ENCODE data around the gene DDX6. TPM values are rescaled to one million over a fixed set of nuclear protein-coding genes. Genes with fewer than 3 reads are reported as not detected.
A peak's percentile ranks its signal among the peaks of the same experiment; 100 is the strongest.
"Not testable (repeated sequence)": the region's sequence is repeated elsewhere in the genome, so short reads cannot be mapped to it uniquely, and the experiment has no call there.

The DDX6 gene, protein sequence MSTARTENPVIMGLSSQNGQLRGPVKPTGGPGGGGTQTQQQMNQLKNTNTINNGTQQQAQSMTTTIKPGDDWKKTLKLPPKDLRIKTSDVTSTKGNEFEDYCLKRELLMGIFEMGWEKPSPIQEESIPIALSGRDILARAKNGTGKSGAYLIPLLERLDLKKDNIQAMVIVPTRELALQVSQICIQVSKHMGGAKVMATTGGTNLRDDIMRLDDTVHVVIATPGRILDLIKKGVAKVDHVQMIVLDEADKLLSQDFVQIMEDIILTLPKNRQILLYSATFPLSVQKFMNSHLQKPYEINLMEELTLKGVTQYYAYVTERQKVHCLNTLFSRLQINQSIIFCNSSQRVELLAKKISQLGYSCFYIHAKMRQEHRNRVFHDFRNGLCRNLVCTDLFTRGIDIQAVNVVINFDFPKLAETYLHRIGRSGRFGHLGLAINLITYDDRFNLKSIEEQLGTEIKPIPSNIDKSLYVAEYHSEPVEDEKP
- polyA plus RNA-seq (ENCODE audit: insufficient read length) = 157 TPM
- long read RNA-seq, donor 1, full-length matches to known transcripts = 12 of 43 reads
- long read RNA-seq, donor 1, partial matches to known transcripts = 24 of 43 reads
- long read RNA-seq, donor 1, other reads (novel, unspliced or antisense) = 7 of 43 reads
- long read RNA-seq, donor 2, full-length matches to known transcripts = 20 of 48 reads
- long read RNA-seq, donor 2, partial matches to known transcripts = 28 of 48 reads
- long read RNA-seq, donor 2, other reads (novel, unspliced or antisense) = 0 of 48 reads
- long read RNA-seq, donor 3, full-length matches to known transcripts = 8 of 27 reads
- long read RNA-seq, donor 3, partial matches to known transcripts = 19 of 27 reads
- long read RNA-seq, donor 3, other reads (novel, unspliced or antisense) = 0 of 27 reads
- long read RNA-seq, donor 4 = 0 reads
- long read RNA-seq, donor 5, full-length matches to known transcripts = 12 of 20 reads
- long read RNA-seq, donor 5, partial matches to known transcripts = 8 of 20 reads
- long read RNA-seq, donor 5, other reads (novel, unspliced or antisense) = 0 of 20 reads
- long read RNA-seq, donor 6, full-length matches to known transcripts = 9 of 23 reads
- long read RNA-seq, donor 6, partial matches to known transcripts = 14 of 23 reads
- long read RNA-seq, donor 6, other reads (novel, unspliced or antisense) = 0 of 23 reads
- long read RNA-seq, donor 7, full-length matches to known transcripts = 14 of 31 reads
- long read RNA-seq, donor 7, partial matches to known transcripts = 11 of 31 reads
- long read RNA-seq, donor 7, other reads (novel, unspliced or antisense) = 6 of 31 reads
- long read RNA-seq, donor 8, full-length matches to known transcripts = 16 of 31 reads
- long read RNA-seq, donor 8, partial matches to known transcripts = 8 of 31 reads
- long read RNA-seq, donor 8, other reads (novel, unspliced or antisense) = 7 of 31 reads

DNA sequence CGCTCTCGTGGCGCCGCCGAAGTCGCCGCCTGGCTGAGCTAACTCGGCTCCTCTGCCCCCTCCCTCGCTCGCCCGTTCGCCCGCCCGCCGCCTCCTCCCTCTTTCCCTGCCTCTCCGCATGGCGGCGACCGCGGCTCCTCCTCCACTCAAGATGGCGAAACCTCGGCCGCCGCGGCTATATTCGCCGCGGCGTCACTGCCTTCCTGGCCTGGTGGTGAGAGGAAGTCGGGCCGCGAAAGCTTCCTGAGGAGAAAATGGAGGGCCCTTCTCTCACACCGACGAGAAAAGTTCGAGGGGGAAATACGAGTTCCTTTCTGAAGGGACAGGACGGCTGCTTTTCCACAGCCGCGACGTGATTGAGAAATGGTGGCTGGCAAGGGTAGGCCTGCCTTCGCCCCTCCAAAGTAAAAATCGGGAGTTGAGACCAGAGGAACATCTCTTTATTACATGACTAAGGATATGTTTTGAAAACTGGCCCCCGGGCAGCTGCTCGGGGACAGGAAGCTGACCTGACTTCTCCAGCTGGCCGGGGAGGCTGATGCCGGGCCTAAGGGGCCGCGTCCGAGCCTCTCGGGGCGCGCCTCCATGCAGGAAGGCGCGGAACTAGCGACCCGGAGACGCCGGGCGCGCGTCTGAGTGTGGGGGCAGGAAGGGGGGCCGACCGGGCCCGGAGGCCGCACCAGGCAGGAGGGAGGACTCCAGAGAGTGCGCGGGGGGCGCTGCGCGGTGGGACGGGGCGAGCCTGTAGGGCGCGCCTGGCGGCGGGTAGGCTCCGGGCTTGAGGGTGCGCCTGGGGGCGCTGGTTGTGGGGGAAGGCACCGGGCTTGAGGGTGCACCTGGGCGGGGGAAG, at the start of gene DDX6:
Gene DDX6, minus strand, starts transcription at position 54 of the 850 bp plus-strand sequence. CDS start 4,913 bp downstream, outside the sequence.
- DNase-seq = peak; percentile 86

- no peak for DNase-seq
Observed at GRCh38 chr11:118838905-118839553, 48.1 kb upstream of the DDX6 start.

DNA sequence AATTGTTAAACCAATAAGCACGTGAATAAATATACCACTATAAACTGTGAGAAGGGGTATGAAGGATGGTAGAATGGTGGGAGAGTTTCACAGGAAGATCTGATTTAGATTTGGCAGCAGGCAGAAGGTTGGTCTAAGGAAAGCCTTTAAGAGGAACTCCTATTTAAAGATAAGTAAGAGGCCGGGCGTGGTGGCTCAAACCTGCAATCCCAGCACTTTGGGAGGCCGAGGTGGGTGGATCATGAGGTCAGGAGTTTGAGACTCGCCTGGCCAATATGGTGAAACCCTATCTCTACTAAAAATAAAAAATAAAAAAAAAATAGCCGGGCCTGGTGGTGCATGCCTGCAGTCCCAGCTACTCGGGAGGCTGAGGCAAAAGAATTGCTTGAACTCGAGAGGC, 46.9 kb upstream of the DDX6 start:
- DNase-seq = no peak

GRCh38 chr11:118834427-118835028, 43.6 kb upstream of the DDX6 start:
- no peak for DNase-seq

DNA sequence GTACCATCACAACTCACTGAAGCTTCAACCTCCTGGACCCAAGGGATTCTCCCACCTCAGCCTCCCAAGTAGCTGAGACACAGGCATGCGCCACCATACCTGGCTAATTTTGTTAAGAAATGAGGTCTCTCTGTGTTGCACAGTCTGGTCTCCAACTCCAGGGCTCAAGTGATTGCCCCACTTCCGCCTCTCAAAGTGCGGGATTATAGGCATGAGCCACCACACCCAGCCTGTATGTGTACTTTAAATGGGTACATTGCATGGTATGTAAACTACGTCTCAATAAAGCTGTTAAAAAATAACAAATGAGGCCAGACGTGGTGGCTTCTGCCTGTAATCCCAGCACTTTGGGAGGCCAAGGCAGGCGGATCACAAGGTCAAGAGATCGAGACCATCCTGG, 36.2 kb upstream of the DDX6 start:
- DNase-seq = no peak

DNA sequence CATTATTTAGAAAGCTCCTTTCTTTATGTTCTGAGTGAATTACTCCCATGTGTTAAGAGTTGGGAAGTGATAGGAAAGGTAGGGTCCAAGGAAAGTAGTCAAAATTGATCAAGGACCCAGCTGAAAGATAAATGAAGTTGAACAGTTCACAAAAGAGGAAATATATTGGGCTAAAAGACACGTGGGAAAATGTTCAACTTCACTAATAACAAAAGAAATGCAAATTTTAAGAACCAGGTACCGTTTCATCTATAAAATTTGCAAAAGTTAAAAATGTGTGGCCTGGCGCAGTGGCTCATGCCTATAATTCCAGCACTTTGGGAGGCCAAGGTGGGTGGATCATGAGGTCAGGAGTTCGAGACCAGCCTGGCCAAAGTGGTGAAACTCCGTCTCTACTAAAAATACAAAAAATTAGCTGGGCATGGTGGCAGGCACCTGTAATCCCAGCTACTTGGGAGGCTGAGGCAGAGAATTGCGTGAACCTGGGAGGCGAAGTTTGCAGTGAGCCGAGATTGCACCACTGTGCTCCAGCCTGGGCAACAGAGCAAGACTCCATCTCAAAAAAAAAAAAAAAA, 32.1 kb upstream of the DDX6 start:
- not testable (repeated sequence) for DNase-seq

DNA sequence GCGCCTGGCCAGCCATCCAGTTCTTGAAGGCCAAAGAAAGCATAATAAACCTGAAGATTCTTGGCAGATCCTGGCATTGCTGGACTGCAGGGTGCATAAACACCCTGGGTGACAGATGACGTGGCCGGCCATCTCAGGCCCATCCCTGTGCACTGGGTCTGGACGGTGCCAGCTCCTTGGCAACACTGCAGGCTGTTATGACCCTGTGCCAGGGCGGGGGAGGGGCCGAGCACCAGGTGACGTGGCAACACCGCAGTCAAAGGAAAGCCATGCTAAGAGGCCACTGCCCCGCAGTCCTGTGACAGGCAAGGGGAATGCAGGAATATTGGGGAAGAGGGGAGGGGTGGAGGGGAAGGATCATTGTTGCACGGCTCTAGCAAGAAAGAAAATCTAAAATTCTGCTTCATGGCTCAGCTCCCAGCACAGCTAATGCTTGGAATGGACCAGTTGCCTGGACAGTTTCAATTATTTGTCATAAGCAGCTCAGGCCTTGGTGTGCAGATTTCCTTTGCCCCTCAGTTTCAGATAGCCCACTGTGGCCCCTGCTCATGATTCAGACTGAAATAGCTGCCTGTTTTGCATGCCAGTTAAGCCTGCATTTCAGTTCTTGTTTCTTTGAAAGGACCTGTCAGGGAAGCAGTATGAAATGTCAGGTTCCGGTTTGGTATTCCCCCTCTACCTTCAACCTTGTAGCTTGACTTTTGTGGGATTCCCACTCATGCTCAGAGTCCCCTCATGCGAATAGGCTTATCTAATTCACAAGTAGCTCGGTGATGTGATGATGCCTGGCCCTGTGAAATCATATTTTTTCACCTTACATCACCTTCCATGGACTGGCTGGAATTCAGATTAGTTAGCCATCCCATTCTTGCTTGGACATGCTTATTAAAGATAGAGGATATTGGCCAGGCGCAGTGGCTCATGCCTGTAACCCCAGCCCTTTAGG, 29.7 kb upstream of the DDX6 start:
- peak; percentile 8 for DNase-seq

GRCh38 chr11:118820025-118820379, 29.0 kb upstream of the DDX6 start:
- DNase-seq = not testable (repeated sequence)

GRCh38 chr11:118819334-118820024, 28.5 kb upstream of the DDX6 start:
- DNase-seq = no peak

- DNase-seq = no peak
Observed at GRCh38 chr11:118818130-118818529, 27.2 kb upstream of the DDX6 start.

DNA sequence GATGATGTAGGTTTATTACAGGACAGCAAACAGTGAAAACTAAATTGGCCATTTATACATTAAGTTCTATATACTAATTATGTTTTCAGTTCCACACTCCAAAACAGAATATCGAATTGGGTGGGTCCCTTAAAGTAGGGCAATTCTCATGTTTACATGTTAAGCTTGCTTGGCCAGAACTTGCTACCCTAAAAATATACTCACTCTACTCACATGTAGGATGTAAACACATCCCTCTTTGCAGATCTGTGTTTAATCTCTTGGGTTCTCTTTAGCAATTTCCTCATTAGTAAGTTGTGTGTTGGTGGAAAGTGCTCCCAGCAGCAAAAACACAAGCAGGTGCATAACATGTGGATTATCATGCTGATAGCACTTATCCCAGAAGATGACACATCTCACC, 22.6 kb upstream of the DDX6 start:
- DNase-seq = no peak

DNA sequence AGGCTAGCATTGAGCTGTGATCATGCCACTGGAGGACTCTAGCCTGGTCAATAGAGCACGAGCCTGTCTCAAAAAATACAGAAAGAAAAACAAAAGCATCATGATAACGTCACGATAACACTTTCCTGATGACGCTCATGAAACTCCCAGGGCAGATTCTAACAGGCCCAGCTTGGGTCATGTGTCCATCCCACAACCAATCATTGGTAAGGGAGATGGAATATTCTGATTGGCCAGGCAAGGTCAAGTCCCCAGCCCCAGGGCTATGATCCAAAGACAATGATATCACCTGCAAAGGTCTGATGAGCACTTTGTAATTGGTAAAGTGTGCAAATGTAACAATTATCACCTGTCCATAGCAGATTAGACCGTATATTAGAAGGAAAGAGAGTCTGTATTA, 21.5 kb upstream of the DDX6 start:
- DNase-seq = no peak

DNA sequence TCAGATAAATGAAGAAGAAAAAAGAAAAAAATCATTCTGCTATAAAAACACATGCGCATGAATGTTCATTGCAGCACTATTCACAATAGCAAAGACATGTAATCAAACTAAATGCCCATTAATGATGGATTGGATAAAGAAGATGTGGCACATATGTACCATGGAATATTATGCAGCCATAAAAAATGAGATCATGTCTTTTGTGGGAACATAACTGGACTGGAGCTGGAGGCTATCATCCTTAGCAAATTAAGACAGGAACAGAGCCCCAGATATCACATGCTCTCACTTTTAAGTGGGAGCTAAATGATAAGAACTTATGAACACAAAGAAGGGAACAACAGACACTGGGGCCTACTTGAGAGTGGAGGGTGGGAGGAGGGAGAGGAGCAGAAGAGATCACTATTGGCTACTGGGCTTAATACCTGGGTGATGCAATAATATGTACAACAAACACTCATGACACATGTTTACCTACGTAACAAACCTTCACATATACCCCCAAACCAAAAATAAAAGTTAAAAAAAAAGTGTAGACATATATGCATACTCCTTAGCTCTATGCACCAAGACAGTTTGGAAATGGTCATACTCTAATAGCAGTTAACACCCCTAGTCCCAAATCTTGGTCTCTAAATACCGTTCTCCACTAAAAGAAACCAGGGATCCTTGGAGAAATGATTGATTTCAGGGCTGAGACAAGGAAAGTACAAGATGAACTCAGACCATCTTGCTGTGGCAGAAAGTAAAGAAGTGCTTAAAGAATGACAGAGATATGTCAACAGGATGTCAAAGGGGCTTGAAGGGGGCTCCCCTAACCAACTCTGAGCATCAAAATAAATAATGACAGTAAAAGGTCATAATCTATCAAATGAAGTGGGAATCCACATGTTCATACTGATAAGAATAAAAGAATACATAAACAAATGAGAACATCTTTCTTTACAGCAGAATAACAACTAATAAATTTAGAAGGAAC, 17.1 kb upstream of the DDX6 start:
- no peak for DNase-seq

DNA sequence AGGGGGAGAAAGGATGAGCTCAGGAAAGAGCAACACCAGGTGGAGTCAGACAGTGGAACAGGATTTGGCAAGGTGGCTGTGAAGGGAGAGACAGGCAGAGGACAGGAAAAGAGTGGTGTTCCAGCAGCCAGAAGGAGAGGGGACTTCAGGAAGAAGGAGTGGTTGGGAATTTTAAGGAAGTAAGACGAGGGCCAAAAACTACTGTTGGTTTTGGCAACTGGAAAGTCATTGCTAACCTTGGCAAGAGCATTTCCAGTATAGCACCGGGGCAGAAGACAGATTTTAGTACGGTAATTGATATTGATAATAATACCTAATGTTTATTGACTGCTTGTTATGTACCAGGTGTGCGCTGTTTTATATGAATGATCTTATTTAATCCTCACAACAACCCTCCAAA, 15.4 kb upstream of the DDX6 start:
- DNase-seq = no peak

DNA sequence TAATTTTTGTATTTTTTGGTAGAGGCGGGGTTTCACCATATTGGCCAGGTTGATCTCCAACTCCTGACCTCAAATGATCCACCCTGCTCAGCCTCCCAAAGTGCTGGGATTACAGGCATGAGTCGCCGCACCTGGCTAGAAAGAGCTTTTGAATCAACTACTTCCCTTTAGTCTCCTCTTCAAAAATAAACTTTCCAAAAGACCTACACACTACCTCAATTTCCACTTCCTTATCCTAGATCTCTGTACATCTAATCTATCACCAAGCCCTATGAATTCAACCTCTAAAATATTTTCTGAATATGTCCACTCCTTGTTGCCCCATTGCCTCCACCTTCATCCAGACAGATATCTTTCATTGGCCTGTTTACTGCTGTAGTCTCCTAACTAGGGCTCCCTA, 13.1 kb upstream of the DDX6 start:
- no peak for DNase-seq

GRCh38 chr11:118799372-118799771, 8.4 kb upstream of the DDX6 start:
- no peak for DNase-seq

GRCh38 chr11:118797510-118797909, 6.5 kb upstream of the DDX6 start:
- DNase-seq = no peak
